GM23338 (cell line): ENCODE data around the gene TNFAIP8L1.

Experiments
- CREB1 ChIP-seq: fragments of 250-450 bp; sonication (Bioruptor Pico); IDR thresholded peaks from 2 replicates; pipeline ENCODE4 v1.5.0; 2020; ENCODE audit warnings: low read depth, mild to moderate bottlenecking, moderate library complexity
- EZH2 ChIP-seq: fragments of 200-600 bp; sonication (generic); IDR thresholded peaks from one replicate; pipeline ENCODE4 v1.8.0; 2017; ENCODE audit warnings: antibody characterized with exemption, mild to moderate bottlenecking, low read depth; ENCODE audit not compliant: unreplicated experiment
- EZH2phosphoT487 ChIP-seq: fragments of 200-600 bp; sonication (generic); IDR thresholded peaks from one replicate; pipeline ENCODE4 v1.8.1; 2018; ENCODE audit warnings: antibody characterized with exemption; ENCODE audit not compliant: unreplicated experiment
- JUNB ChIP-seq: IDR thresholded peaks from one replicate; pipeline ENCODE4 v1.6.1; 2016; ENCODE audit warnings: antibody characterized with exemption; ENCODE audit not compliant: unreplicated experiment
- POLR2AphosphoS5 ChIP-seq: IDR thresholded peaks from 2 replicates; pipeline ENCODE4 v1.6.1; 2016; ENCODE audit warnings: antibody characterized with exemption, low read depth
- ZNF331 ChIP-seq: fragments of 250-450 bp; sonication (Bioruptor Pico); IDR thresholded peaks from 2 replicates; pipeline ENCODE4 v1.5.0; 2020; ENCODE audit warnings: low read depth, mild to moderate bottlenecking, moderate library complexity
- TF ChIP-seq, protein P1 (sequence below), 2 experiments: fragments of 200-600 bp in 1 of 2; sonication (generic) in 1 of 2; conservative IDR thresholded peaks; 2 replicates each; pipeline versions ENCODE4 v1.5.1 to v1.6.1; 2016 to 2017; ENCODE audit warnings: antibody characterized with exemption in 2 of 2, low read depth in 2 of 2, mild to moderate bottlenecking in 2 of 2, moderate library complexity in 1 of 2

DNA sequence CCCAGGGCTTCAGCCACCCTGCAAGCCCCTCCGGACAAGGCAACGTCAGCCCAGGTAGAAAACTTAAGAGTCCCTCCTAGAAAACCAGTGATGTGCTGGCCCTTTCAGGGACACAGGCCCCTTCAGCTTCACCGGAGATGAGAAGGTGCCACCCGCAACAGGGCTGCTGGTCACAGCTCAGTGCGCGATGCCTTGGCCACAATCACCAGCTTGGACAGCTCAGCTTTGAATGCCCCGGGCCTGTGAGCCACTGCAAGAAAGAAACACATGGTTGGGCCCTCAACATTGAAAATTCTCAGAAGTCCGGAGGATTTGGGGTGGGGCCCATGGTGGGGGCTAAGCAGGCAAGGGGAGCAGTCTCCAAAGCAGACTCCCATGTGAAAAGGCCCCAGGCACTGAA is 18.5 kb downstream of the TNFAIP8L1 start:
- TF ChIP-seq, protein P1, sequence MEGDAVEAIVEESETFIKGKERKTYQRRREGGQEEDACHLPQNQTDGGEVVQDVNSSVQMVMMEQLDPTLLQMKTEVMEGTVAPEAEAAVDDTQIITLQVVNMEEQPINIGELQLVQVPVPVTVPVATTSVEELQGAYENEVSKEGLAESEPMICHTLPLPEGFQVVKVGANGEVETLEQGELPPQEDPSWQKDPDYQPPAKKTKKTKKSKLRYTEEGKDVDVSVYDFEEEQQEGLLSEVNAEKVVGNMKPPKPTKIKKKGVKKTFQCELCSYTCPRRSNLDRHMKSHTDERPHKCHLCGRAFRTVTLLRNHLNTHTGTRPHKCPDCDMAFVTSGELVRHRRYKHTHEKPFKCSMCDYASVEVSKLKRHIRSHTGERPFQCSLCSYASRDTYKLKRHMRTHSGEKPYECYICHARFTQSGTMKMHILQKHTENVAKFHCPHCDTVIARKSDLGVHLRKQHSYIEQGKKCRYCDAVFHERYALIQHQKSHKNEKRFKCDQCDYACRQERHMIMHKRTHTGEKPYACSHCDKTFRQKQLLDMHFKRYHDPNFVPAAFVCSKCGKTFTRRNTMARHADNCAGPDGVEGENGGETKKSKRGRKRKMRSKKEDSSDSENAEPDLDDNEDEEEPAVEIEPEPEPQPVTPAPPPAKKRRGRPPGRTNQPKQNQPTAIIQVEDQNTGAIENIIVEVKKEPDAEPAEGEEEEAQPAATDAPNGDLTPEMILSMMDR (conservative IDR thresholded peaks at IDR 0.05; ENCODE audit: low read depth in 2 of 2), result no peak
- TF ChIP-seq EZH2 (no peak), JUNB (no peak), CREB1 (CRISPR knock-in tag) (no peak), ZNF331 (CRISPR knock-in tag) (no peak), EZH2phosphoT487 (no peak), POLR2AphosphoS5 (no peak)
